HL-60 (cell line): ENCODE measurements around the gene ENOX1.

Experiments
- DNase-seq, 2 experiments: peaks; one replicate each; pipeline ENCODE4 v3.0.0-alpha.2; 2010 to 2020; ENCODE audit warnings: low read depth in 1 of 2, low spot score in 1 of 2
- H3K27ac ChIP-seq: fragments of 250-450 bp; sonication (Bioruptor Pico); replicated peaks from 2 replicates; pipeline ENCODE4 v1.5.1; 2020; ENCODE audit warnings: mild to moderate bottlenecking, moderate library complexity
- H3K27me3 ChIP-seq: fragments of 250-450 bp; sonication (Bioruptor Pico); 2 replicates; pipeline ENCODE4 v1.5.1; 2021; ENCODE audit warnings: mild to moderate bottlenecking, moderate library complexity; ENCODE audit not compliant: insufficient read depth, poor library complexity, severe bottlenecking
- H3K4me3 ChIP-seq: replicated peaks from 2 replicates; pipeline ENCODE4 v1.5.1; 2011; ENCODE audit warnings: mild to moderate bottlenecking, control low read depth, low read length; ENCODE audit not compliant: insufficient read depth
- GABPA ChIP-seq: IDR thresholded peaks from 2 replicates; pipeline ENCODE4 v1.6.1; 2012; ENCODE audit warnings: low read depth
- POLR2AphosphoS5 ChIP-seq: IDR thresholded peaks from 2 replicates; pipeline ENCODE4 v1.6.1; 2012; ENCODE audit warnings: low read depth
- SPI1 ChIP-seq: IDR thresholded peaks from 2 replicates; pipeline ENCODE4 v1.6.1; 2012; ENCODE audit warnings: low read depth, mild to moderate bottlenecking, borderline replicate concordance
- TF ChIP-seq, protein P1 (sequence below): IDR thresholded peaks from one replicate; pipeline ENCODE4 v1.5.1; 2011; ENCODE audit warnings: low read length, control low read depth, inconsistent platforms; ENCODE audit not compliant: insufficient read depth
- TF ChIP-seq, protein P2 (sequence below): IDR thresholded peaks from 2 replicates; pipeline ENCODE4 v1.6.1; 2012; ENCODE audit warnings: low read depth; ENCODE audit not compliant: insufficient replicate concordance

ENOX1 gene

DNA sequence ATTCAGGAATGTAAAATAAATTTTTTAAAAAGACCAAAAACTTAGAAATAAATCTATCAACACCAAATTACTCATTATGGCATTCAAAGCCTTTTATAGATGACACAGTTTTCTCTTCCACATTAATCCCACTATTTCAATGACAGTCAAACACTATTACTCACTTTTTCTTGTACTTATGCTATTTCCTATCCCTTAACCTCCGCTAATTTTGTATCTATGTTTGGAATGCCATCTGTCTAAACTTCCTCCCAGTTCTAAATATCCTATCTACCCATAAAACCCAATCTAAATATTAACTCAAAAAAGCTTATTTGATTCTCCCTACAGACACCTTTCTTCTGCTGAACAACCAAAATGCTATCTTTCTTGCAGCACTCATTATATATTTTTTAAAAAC lies 203.5 kb downstream of the ENOX1 start:
- DNase-seq: no peak
- Histone ChIP-seq H3K27me3 (no peaks in the 10 kb centered on the region), H3K27ac (no peak overlapping the region), H3K4me3 (no peak overlapping the region)
- TF ChIP-seq, protein P1, sequence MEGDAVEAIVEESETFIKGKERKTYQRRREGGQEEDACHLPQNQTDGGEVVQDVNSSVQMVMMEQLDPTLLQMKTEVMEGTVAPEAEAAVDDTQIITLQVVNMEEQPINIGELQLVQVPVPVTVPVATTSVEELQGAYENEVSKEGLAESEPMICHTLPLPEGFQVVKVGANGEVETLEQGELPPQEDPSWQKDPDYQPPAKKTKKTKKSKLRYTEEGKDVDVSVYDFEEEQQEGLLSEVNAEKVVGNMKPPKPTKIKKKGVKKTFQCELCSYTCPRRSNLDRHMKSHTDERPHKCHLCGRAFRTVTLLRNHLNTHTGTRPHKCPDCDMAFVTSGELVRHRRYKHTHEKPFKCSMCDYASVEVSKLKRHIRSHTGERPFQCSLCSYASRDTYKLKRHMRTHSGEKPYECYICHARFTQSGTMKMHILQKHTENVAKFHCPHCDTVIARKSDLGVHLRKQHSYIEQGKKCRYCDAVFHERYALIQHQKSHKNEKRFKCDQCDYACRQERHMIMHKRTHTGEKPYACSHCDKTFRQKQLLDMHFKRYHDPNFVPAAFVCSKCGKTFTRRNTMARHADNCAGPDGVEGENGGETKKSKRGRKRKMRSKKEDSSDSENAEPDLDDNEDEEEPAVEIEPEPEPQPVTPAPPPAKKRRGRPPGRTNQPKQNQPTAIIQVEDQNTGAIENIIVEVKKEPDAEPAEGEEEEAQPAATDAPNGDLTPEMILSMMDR: no peak
- TF ChIP-seq GABPA (no peak), POLR2AphosphoS5 (no peak), SPI1 (no peak)
- TF ChIP-seq, protein P2, sequence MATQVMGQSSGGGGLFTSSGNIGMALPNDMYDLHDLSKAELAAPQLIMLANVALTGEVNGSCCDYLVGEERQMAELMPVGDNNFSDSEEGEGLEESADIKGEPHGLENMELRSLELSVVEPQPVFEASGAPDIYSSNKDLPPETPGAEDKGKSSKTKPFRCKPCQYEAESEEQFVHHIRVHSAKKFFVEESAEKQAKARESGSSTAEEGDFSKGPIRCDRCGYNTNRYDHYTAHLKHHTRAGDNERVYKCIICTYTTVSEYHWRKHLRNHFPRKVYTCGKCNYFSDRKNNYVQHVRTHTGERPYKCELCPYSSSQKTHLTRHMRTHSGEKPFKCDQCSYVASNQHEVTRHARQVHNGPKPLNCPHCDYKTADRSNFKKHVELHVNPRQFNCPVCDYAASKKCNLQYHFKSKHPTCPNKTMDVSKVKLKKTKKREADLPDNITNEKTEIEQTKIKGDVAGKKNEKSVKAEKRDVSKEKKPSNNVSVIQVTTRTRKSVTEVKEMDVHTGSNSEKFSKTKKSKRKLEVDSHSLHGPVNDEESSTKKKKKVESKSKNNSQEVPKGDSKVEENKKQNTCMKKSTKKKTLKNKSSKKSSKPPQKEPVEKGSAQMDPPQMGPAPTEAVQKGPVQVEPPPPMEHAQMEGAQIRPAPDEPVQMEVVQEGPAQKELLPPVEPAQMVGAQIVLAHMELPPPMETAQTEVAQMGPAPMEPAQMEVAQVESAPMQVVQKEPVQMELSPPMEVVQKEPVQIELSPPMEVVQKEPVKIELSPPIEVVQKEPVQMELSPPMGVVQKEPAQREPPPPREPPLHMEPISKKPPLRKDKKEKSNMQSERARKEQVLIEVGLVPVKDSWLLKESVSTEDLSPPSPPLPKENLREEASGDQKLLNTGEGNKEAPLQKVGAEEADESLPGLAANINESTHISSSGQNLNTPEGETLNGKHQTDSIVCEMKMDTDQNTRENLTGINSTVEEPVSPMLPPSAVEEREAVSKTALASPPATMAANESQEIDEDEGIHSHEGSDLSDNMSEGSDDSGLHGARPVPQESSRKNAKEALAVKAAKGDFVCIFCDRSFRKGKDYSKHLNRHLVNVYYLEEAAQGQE: no peak

DNA sequence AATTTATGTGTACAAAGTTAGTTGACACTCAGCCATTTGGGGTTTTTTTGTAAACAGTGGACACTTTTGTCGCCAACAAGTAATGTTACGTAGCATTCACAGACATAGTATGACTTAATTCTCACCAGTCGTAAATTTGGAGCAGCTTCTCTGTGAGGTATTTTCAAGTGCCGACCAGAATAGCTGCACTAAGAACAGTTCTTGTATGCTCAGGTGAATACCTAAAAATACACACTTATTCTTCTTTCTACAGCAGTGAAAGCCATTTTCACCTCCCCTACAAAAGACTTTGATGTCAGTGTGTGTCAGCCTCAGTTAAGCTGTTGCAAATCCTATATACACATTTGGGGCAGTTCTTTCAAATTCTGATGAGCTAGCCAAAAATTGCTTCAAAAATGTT lies 206.5 kb downstream of the ENOX1 start:
- no peak overlapping the region for H3K27ac ChIP-seq
- no peak for DNase-seq
- H3K4me3 ChIP-seq: no peak overlapping the region
- no peaks in the 10 kb centered on the region for H3K27me3 ChIP-seq
- TF ChIP-seq, protein P2: no peak
- TF ChIP-seq GABPA (no peak), SPI1 (no peak), POLR2AphosphoS5 (no peak)
- TF ChIP-seq, protein P1: no peak

DNA sequence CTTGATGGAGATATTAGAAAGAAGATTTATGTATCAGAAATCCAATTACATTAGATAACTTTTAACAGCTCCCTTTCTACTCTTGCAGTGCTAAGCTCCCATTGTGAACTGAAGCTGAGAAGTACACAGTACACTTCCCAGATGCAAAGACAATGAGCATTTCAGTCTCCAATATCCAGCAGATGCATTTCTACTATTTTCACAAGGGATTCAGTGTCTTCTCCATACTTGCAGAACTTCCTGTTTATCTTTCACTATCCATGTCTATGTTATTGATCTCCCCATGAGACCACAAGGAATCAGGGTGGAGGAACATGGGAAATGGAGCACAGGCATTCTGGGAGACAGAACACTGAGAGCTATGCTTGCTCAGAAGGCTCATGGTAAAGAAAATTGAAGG lies 207.5 kb downstream of the ENOX1 start:
- Histone ChIP-seq H3K27me3 (no peaks in the 10 kb centered on the region), H3K4me3 (no peak overlapping the region), H3K27ac (no peak overlapping the region)
- no peak for DNase-seq
- TF ChIP-seq GABPA (no peak), SPI1 (no peak), POLR2AphosphoS5 (no peak)
- TF ChIP-seq, protein P1: no peak
- TF ChIP-seq, protein P2: no peak
